ENCODE data around the gene ZNF587B. TPM values are rescaled to one million over a fixed set of nuclear protein-coding genes. Genes with fewer than 3 reads are reported as not detected.
"Not testable (repeated sequence)": the region's sequence is repeated elsewhere in the genome, so short reads cannot be mapped to it uniquely, and the experiment has no call there.

ZNF587B gene
- polyA plus RNA-seq, 6 donors from 2014 or later: 1.3 to 3.0 (median 1.5) TPM; not detected in 1

DNA sequence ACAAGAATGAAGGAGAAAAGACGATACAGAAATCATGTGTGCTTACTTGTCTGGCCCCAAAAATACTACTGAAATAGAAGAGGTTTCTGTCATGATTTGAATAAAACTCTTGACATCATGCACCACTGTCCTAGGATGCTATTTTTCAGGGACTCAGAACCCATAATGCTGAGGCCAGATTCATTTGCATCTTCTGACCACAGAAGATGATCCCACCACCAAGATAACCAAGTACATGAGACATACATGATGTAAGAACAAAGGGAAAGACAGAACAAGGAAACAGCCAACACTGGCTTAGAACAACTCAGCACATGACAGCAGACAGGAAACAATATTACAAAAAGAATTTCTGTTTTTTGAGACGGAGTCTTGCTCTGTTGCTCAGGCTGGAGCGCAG lies 17.9 kb upstream of the ZNF587B start:
- Mint-ChIP-seq H3K27me3 (no peaks in the 10 kb centered on the region), H3K4me1 (peaks cover 37 to 48% (median 43%) of the 10 kb centered on the region in 3 donors), H3K27ac (peak overlapping the region in 2 of 6 donors; percentile 7 to 76), H3K4me3 (peak overlapping the region in 4 of 8 donors; percentile 2 to 80 (median 37)), H3K36me3 (peaks cover 0 to 3% of the 10 kb centered on the region in 2 donors), H3K9me3 (no peaks in the 10 kb centered on the region)
- no peak for DNase-seq
- no peak for ATAC-seq (ENCODE audit: low read depth in 2 of 2)

DNA sequence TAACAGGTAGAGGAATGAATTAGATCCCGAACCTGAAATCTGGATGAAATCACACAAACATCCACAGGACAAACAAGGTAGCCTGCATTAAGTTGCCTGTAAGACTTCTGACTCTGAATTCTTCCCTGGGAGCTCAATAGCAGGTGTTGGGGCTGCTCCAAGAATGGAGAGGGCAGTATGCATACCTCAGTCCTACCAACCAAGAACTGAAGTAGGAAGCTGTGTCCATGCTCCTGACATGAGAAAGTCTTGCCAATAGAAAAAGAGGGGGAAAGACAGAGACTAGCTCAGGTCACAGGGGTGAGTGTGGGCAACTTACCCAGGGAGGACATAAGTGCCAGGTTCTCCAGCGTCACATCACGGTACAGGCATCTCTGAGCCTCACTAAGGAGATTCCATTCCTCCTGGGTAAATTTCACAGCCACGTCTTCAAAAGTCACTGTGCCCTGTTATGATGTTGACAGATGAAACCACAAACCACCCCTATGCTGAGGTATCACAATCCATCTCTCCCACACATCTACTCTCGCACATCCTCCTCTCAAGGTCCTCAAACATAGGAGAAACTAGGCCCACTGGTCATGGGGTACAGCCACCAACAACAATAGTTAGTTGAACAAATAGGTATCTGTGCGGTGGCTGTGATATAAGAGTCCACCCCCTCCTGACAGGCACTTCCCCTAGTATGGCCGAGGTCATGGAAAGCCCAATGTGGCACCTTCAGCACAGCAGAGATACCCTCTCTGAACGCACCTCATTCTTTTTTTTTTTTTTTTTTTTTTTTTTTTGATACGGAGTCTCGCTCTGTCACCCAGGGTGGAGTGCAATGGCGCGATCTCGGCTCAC lies 16.9 kb upstream of the ZNF587B start:
- not testable (repeated sequence) for H3K36me3 Mint-ChIP-seq; H3K9me3 Mint-ChIP-seq; H3K27me3 Mint-ChIP-seq; ATAC-seq (ENCODE audit: low read depth in 2 of 2); DNase-seq
- H3K4me1 Mint-ChIP-seq: peaks cover 37 to 48% (median 43%) of the 10 kb centered on the region in 3 donors
- peak overlapping the region in 5 of 6 donors; percentile 29 to 88 (median 72) for H3K27ac Mint-ChIP-seq
- peak overlapping the region; percentile 47 to 99 (median 86) for H3K4me3 Mint-ChIP-seq

DNA sequence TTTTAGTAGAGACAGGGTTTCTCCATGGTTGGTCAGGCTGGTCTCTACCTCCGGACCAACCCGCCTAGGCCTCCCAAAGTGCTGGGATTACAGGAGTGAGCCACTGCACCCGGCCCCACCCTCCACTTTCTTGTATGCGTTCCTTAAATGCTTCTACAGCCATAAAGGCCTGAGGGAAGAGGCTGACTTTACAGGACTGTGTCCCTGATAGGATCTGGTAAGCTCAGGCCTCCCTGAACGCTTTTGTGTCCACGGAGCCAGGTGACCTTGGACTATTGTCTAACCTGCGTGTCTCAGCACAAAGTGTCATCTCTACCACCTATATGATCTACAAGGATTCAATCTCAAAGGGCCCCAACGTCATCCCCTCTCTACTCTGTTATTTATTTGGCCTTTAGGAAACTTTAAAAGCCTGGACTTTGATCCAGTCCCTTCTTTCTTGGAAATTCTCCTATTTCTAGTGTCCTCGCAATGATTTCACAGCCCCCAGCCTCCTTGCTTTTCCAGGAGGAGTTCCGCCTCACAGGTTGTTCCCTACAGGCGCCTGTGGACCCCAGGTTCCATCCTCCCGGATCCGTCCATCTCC lies 16.1 kb upstream of the ZNF587B start:
- DNase-seq: no peak
- peak overlapping the region; percentile 91 to 99 (median 98) for H3K4me3 Mint-ChIP-seq
- H3K4me1 Mint-ChIP-seq: peaks cover 37 to 50% (median 43%) of the 10 kb centered on the region in 3 donors
- H3K9me3 Mint-ChIP-seq: no peaks in the 10 kb centered on the region
- H3K27ac Mint-ChIP-seq: peak overlapping the region; percentile 94 to 98 (median 96)
- H3K27me3 Mint-ChIP-seq: no peaks in the 10 kb centered on the region
- ATAC-seq (ENCODE audit: low read depth in 2 of 2): no peak
- peaks cover 0 to 3% of the 10 kb centered on the region in 2 donors for H3K36me3 Mint-ChIP-seq

DNA sequence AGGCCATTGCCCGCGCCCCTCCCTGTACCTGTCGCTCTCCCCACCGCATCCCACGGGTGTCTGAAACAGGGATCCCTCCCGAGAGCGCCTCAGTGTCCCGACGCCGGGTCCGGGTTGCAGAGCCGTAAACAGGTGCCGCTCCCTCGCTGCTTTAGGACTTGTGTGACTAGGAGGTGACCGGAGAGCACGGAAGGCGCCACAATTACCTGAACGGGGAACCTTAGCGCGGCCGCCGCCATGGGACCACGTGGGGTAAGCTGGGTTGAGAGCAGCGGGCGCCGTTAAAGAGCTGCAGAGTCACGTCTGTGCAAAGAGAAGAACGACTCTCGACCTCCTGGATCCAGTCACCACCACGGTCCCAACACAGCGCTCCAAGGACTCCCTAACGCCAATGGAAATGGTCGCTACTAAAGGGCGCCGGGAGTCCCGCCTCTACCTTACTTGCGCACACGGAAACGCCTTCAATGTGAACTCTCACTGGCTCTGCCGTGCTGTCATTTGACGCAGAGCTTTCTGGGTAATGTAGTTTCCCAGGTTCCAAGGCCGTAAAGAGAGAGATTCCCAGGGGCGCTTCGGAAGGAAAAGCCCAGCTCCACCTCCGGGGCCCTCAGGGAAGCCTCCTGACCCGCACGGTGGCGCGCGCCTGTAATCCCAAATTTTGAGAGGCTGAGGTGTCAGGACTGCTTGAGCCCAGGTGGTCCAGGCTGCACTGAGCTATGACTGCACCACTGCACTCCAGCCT lies 15.4 kb upstream of the ZNF587B start, which contains the start of gene ZNF552:
TSS of gene ZNF552 (minus strand) at position 409 of the 742 bp plus-strand sequence. CDS start at position 239, 170 bp downstream.
- DNase-seq: peak; percentile 70
- no peaks in the 10 kb centered on the region for H3K9me3 Mint-ChIP-seq
- H3K27me3 Mint-ChIP-seq: no peaks in the 10 kb centered on the region
- peak; percentile 78 to 79 for ATAC-seq (ENCODE audit: low read depth in 2 of 2)
- peaks cover 41 to 50% (median 48%) of the 10 kb centered on the region in 3 donors for H3K4me1 Mint-ChIP-seq
- peak within 1 kb of the TSS; percentile 91 to 99 (median 98) for H3K4me3 Mint-ChIP-seq
- H3K36me3 Mint-ChIP-seq: no peaks in the 10 kb centered on the region
- peak within 1 kb of the TSS; percentile 94 to 98 (median 96) for H3K27ac Mint-ChIP-seq

DNA sequence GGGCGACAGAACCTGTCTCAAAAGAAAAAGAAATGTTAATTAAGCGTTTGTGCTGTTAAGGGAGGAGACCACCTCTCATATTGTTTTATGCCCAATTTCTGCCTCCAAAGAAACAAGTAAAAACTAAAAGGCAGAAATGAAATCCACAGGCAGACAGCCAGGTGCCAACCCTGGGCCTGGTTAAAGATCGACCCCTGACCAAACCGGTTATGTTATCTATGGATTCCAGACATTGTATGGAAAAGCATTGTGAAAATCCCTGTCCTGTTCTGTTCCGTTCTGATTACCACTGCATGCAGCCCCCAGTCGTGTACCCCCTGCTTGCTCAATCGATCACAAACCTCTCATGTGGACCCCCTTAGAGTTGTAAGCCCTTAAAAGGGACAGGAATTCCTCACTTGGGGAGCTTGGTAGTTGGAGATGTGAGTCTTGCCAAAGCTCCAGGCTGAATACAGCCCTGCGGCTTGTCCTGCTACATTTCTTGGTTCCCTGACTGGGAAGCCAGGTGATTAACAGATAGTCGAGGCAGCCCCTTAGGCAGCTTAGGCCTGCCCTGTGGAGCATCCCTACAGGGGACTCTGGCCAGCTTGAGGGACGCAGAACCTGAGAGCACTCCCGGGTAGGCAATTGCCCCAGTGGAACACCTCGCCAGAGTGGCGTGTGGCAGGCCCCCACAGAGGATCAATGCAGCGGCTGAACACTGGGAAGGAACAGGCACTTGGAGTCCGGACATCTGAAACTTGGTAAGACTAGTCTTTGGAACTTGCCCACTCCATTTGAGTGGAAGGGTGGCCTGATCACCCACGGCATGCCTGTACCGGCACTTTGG lies 14.6 kb upstream of the ZNF587B start:
- Mint-ChIP-seq H3K27me3 (no peaks in the 10 kb centered on the region), H3K4me1 (peaks cover 44 to 54% (median 48%) of the 10 kb centered on the region in 3 donors), H3K9me3 (no peaks in the 10 kb centered on the region), H3K36me3 (no peaks in the 10 kb centered on the region), H3K4me3 (peak overlapping the region; percentile 91 to 99 (median 98)), H3K27ac (peak overlapping the region; percentile 94 to 98 (median 96))
- DNase-seq (no peak), ATAC-seq (ENCODE audit: low read depth in 2 of 2) (no peak)

DNA sequence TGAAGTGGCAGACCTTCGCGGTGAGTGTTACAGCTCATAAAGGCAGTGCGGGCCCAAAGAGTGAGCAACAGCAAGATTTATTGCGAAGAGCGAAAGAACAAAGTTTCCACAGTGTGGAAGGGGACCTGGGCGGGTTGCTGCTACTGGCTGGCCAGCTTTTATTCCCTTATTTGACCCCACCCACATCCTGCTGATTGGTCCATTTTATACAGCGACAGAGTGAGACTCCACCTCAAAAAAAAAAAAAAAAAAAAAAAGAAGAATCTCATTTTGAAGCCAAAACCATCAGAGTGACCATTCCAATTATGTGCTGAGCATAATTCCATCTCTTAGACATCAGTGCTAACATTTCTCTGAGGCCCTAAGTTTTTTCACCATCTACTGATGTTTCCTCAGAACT lies 13.4 kb upstream of the ZNF587B start:
- Mint-ChIP-seq H3K27ac (no peak overlapping the region), H3K36me3 (no peaks in the 10 kb centered on the region), H3K9me3 (no peaks in the 10 kb centered on the region), H3K4me3 (peak overlapping the region in 3 of 8 donors; percentile 42 to 82 (median 59)), H3K27me3 (no peaks in the 10 kb centered on the region), H3K4me1 (peaks cover 50 to 66% (median 53%) of the 10 kb centered on the region in 3 donors)
- DNase-seq (no peak), ATAC-seq (ENCODE audit: low read depth in 2 of 2) (no peak)

DNA sequence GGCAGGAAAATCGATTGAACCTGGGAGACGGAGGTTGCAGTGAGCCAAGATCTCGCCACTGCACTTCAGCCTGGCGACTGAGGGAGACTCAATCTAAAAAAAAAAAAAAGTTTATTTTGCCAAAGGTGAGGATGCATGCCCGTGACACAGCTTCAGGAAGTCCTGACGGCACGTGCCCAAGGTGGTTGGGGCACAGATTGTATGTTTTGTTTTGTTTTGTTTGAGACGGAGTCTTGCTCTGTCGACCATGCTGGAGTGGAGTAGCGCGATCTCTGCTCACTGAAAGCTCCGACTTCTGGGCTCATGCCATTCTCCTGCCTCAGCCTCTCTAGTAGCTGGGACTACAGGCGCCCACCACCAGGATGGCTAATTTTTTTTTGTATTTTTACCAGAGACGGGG lies 12.1 kb upstream of the ZNF587B start:
- peaks cover 47 to 69% (median 53%) of the 10 kb centered on the region in 3 donors for H3K4me1 Mint-ChIP-seq
- peak overlapping the region; percentile 15 to 98 (median 62) for H3K4me3 Mint-ChIP-seq
- no peak for DNase-seq
- H3K27ac Mint-ChIP-seq: peak overlapping the region in 3 of 6 donors; percentile 7 to 69 (median 31)
- no peaks in the 10 kb centered on the region for H3K36me3 Mint-ChIP-seq
- no peaks in the 10 kb centered on the region for H3K9me3 Mint-ChIP-seq
- H3K27me3 Mint-ChIP-seq: no peaks in the 10 kb centered on the region
- no peak for ATAC-seq (ENCODE audit: low read depth in 2 of 2)

DNA sequence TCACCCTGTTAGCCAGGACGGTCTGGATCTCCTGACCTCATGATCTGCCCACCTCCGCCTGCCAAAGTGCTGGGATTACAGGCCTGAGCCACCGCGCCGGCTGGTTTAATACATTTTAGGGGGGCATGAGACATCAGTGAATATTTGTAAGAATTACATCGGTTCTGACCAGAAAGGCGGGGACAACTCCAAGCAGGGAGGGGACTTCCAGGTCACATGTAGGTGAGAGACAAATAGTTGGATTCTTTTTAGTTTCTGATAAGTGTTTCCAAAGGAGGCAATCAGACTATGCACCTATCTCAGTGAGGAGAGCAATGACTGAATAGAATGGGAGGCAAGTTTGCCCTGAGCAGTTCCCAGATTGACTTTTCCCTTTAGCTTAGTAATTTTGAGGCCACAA lies 11.7 kb upstream of the ZNF587B start:
- peak overlapping the region; percentile 21 to 98 (median 60) for H3K4me3 Mint-ChIP-seq
- DNase-seq (no peak), ATAC-seq (ENCODE audit: low read depth in 2 of 2) (no peak)
- H3K4me1 Mint-ChIP-seq: peaks cover 48 to 67% (median 53%) of the 10 kb centered on the region in 3 donors
- H3K27me3 Mint-ChIP-seq: no peaks in the 10 kb centered on the region
- H3K36me3 Mint-ChIP-seq: no peaks in the 10 kb centered on the region
- H3K27ac Mint-ChIP-seq: peak overlapping the region in 3 of 6 donors; percentile 7 to 39 (median 31)
- no peaks in the 10 kb centered on the region for H3K9me3 Mint-ChIP-seq

DNA sequence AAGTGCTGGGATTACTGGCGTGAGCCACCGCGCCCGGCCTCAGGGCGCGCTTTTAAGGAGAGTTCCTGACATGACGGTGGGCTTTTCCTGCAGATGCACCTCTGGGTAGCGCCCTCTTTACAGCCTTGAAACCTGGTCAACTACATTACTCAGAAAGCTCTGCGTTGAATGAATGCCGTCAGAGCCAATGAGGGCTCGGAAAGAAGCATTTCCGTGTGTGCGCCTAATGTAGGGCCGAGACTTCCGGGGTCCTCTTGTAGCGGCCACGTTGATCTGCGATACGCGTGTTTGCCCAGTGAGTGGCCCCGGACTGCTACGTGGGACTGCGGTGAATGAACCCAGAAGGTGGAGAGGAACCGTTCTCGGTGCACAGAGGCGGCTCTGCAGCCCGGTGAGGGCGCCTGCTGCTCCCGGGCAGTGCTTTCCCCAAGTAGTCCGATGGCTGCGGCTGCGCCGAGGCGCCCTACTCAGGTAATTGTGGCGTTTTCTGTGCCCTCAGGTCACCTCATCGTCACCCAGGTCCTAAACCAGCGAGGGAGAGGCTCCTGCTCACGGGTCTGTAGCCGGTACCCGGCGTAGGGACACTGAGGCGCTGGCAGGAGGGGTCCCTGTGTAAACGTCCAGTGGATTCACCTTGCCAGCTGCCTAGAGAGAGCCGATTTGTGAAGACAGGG lies 10.5 kb upstream of the ZNF587B start:
- H3K4me1 Mint-ChIP-seq: peaks cover 49 to 67% (median 55%) of the 10 kb centered on the region in 3 donors
- peak overlapping the region; percentile 96 to 99 (median 98) for H3K27ac Mint-ChIP-seq
- no peaks in the 10 kb centered on the region for H3K27me3 Mint-ChIP-seq
- ATAC-seq (ENCODE audit: low read depth in 2 of 2) (peak; percentile 84 to 85), DNase-seq (peak; percentile 80)
- H3K4me3 Mint-ChIP-seq: peak overlapping the region; percentile 92 to 100 (median 98)
- H3K36me3 Mint-ChIP-seq: no peaks in the 10 kb centered on the region
- no peaks in the 10 kb centered on the region for H3K9me3 Mint-ChIP-seq

DNA sequence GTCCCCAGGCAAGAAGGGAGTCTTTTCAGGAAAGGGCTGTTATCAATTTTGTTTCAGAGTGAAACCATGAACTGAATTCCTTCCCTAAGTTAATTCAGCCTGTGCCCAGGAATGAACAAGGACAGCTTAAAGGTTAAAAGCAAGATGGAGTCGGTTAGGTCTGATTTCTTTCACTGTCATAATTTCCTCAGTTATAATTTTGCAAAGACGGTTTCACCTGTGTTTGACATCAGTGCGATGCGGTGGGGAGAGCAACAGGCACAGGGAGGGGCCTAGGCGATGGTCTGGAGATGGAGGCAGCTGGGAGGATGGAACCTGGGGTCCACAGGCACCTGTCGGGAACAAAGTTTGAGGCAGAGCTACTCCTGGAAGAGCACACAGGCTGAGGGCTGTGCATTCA lies 9.5 kb upstream of the ZNF587B start:
- no peaks in the 10 kb centered on the region for H3K9me3 Mint-ChIP-seq

DNA sequence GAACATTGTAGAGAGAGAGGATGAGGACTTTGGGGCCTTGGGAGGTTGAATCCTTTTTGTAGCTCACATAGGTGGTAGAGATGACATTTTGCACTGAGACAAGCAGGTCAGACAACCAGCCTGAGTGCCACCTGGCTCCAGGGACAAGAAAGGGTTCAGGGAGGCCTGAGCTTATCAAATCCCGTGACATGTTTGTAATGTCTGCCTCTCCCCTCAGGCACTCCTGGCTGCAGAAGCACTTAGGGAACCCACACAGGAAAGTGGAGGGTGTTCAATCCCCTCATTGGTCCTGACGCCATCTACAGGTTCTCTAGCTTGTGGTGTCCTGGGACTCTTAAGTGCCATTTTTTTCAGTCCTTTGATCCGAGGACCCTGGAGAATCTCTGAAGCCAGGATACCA lies 9.0 kb upstream of the ZNF587B start:
- ATAC-seq (ENCODE audit: low read depth in 2 of 2); H3K9me3 Mint-ChIP-seq; H3K36me3 Mint-ChIP-seq; H3K27me3 Mint-ChIP-seq; DNase-seq: not testable (repeated sequence)
- Mint-ChIP-seq H3K4me3 (peak overlapping the region in 6 of 8 donors; percentile 84 to 100 (median 98)), H3K27ac (peak overlapping the region; percentile 27 to 98 (median 90)), H3K4me1 (peaks cover 40 to 62% (median 48%) of the 10 kb centered on the region in 3 donors)

More for the DNA sequence above, 9.5 kb upstream of the ZNF587B start:
- Mint-ChIP-seq H3K27ac (peak overlapping the region; percentile 93 to 99 (median 98)), H3K4me1 (peaks cover 40 to 63% (median 48%) of the 10 kb centered on the region in 3 donors), H3K27me3 (no peaks in the 10 kb centered on the region), H3K36me3 (no peaks in the 10 kb centered on the region), H3K4me3 (peak overlapping the region; percentile 92 to 100 (median 98))
- DNase-seq (no peak), ATAC-seq (ENCODE audit: low read depth in 2 of 2) (no peak)

DNA sequence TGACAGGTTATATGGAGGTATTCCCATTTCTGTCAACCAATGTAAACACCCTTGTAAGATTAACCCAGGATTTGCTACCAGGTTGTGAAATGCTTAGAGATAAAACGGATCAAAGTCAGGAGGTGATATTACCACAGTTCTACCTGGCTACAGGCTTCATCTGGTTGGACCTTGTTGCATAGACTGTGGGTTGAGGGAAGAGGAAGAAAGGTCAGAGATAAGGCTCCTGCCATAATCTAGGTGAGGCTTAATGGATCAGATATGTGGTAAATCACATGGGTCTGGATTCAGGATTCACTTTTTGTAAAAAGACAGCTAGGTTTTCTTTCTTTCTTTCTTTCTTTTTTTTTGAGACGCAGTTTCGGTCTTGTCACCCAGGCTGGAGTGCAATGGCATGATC lies 8.6 kb upstream of the ZNF587B start:
- peak overlapping the region in 4 of 8 donors; percentile 42 to 99 (median 94) for H3K4me3 Mint-ChIP-seq
- H3K27ac Mint-ChIP-seq: peak overlapping the region in 1 of 6 donors; percentile 96
- H3K9me3 Mint-ChIP-seq; H3K36me3 Mint-ChIP-seq; H3K27me3 Mint-ChIP-seq; ATAC-seq (ENCODE audit: low read depth in 2 of 2); DNase-seq: not testable (repeated sequence)
- H3K4me1 Mint-ChIP-seq: peaks cover 41 to 60% (median 48%) of the 10 kb centered on the region in 3 donors

Measured in naive B cell (primary cell).